Right lobe of liver (tissue), 6 donors: ENCODE measurements around the gene ANKRD27. TPM values are rescaled to one million over a fixed set of nuclear protein-coding genes. Genes with fewer than 3 reads are reported as not detected.
A peak's percentile ranks its signal among the peaks of the same experiment; 100 is the strongest.
"Not testable (repeated sequence)": the region's sequence is repeated elsewhere in the genome, so short reads cannot be mapped to it uniquely, and the experiment has no call there.

Experiments used
- ATAC-seq, 4 donors: fragments of 200-7000 bp; cut with Tn5 transposase; one replicate each; pipeline ENCODE4 v1.9.1; 2020; ENCODE audit warnings: mild to moderate bottlenecking in 4 of 4, moderate library complexity in 4 of 4
- DNase-seq, 3 donors: peaks; one replicate each; pipeline ENCODE4 v3.0.0-alpha.2; 2020
- H3K27ac ChIP-seq, 3 donors: fragments of 200-600 bp; one replicate each; pipeline ENCODE4 v1.8.0; 2022
- H3K27me3 ChIP-seq, 2 donors: fragments of 200-600 bp; one replicate each; pipeline ENCODE4 v1.8.0; 2022
- H3K36me3 ChIP-seq, 4 donors: fragments of 200-600 bp; sonication (generic) in 1 of 4; one replicate each; pipeline versions ENCODE4 v1.5.1 to v1.8.0; 2017 to 2022; ENCODE audit warnings: control low read depth in 1 of 4
- H3K4me1 ChIP-seq, 4 donors: fragments of 200-600 bp; sonication (generic) in 1 of 4; one replicate each; pipeline versions ENCODE4 v1.5.1 to v1.8.0; 2017 to 2022; ENCODE audit warnings: control low read depth in 1 of 4
- H3K4me3 ChIP-seq, 3 donors: fragments of 200-600 bp; one replicate each; pipeline ENCODE4 v1.8.0; 2022
- H3K9me3 ChIP-seq, 4 donors: fragments of 200-600 bp; sonication (generic) in 1 of 4; one replicate each; pipeline versions ENCODE4 v1.5.1 to v1.8.0; 2017 to 2022; ENCODE audit warnings: control low read depth in 1 of 4
- POLR2A ChIP-seq: fragments of 450-650 bp; IDR thresholded peaks from one replicate; pipeline ENCODE4 v1.6.1; 2017; ENCODE audit warnings: antibody characterized with exemption, mild to moderate bottlenecking
- WGBS: methylation state at CpG from one replicate; pipeline ENCODE4 v1.1.6; 2018; ENCODE audit warnings: low coverage, low lambda C conversion rate; ENCODE audit not compliant: insufficient coverage; ENCODE audit errors: missing lambda C conversion rate; 5-methylcytosine and 5-hydroxymethylcytosine counted together
- intact Hi-C, 2 donors: fragments of 100-400 bp; cut with DNase I; formaldehyde crosslinking; loops; one replicate each; pipeline versions ENCODE4 v1.11.2 to v1.14.1; 2022
- total RNA-seq, 6 experiments: library from RNA; depleted of rRNA in 2 of 6; stranded (reverse); fragments of >200 nt in 2 of 6; fragmentation: NEBNext Ultra II Directional in 3 of 6; extraction: Animal tissue kit (Norgen Biotek cat#: 25700) in 3 of 6; gene quantifications; one replicate each; pipeline versions ENCODE4 v1.1.0 to v1.2.4, GENCODE V29; 2016 to 2023
- TF ChIP-seq, protein P1 (sequence below), 4 donors: fragments of 200-600 bp in 3 of 4; fragments of 450-650 bp in 1 of 4; IDR thresholded peaks; one replicate each; pipeline versions ENCODE4 v1.5.1 to v1.8.0; 2016 to 2022; ENCODE audit warnings: antibody characterized with exemption in 4 of 4, mild to moderate bottlenecking in 2 of 4
- donor health status: DM: no; HTN: yes; CAD: no.
- donor health status: DM: no; HTN: no; CAD: no.
- donor health status: DM: no; HTN: no; CAD: no.
- donor health status: DM: no; HTN: yes; CAD: no.
- donor health status: DM: no; HTN: yes; CAD: no.

Gene ANKRD27
- total RNA-seq, 6 experiments from 2014 or later = 7.6 to 12.5 (median 9.0) TPM

DNA sequence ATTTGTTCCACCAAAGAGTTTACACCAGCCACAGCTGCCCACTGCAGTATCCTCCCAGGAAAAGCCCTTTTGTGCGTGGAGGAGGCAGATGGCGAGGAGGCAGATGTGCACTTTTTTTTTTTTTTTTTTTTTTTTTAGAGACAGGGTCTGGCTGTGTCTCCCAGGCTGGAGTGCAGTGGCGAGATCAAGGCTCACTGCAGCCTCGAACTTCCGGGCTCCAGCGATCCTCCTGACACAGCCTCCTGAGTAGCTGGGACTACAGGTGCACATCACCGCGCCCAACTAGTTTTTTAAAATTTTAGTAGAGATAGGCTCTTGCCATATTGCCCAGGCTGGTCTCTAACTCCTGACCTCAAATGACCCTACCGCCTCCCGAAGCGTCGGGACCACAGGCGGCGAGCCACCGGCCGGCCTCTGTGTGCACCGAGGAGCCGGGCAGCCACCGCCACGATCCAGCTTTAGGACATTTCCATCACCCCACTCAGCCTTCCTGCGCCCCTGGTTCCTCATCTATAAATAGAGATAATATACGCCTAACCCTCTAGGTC lies 94.6 kb downstream of the ANKRD27 start:
- WGBS = 20% methylated on average over 17 of the region's 22 CpGs
- DNase-seq (no peak), ATAC-seq (peak; percentile 20 to 49 (median 24))
- TF ChIP-seq POLR2A = no peak
- TF ChIP-seq, protein P1, sequence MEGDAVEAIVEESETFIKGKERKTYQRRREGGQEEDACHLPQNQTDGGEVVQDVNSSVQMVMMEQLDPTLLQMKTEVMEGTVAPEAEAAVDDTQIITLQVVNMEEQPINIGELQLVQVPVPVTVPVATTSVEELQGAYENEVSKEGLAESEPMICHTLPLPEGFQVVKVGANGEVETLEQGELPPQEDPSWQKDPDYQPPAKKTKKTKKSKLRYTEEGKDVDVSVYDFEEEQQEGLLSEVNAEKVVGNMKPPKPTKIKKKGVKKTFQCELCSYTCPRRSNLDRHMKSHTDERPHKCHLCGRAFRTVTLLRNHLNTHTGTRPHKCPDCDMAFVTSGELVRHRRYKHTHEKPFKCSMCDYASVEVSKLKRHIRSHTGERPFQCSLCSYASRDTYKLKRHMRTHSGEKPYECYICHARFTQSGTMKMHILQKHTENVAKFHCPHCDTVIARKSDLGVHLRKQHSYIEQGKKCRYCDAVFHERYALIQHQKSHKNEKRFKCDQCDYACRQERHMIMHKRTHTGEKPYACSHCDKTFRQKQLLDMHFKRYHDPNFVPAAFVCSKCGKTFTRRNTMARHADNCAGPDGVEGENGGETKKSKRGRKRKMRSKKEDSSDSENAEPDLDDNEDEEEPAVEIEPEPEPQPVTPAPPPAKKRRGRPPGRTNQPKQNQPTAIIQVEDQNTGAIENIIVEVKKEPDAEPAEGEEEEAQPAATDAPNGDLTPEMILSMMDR (IDR thresholded peaks at IDR 0.05) = no peak
- peaks cover 0 to 7% (median 0%) of the 10 kb centered on the region in 4 donors for H3K4me1 ChIP-seq
- peaks cover 0 to 11% (median 0%) of the 10 kb centered on the region in 4 donors for H3K36me3 ChIP-seq
- peak overlapping the region; percentile 86 to 93 (median 88) for H3K4me3 ChIP-seq
- H3K27me3 ChIP-seq = no peaks in the 10 kb centered on the region
- intact Hi-C loops = no loop called here
- no peak overlapping the region for H3K27ac ChIP-seq
- H3K9me3 ChIP-seq = no peaks in the 10 kb centered on the region

DNA sequence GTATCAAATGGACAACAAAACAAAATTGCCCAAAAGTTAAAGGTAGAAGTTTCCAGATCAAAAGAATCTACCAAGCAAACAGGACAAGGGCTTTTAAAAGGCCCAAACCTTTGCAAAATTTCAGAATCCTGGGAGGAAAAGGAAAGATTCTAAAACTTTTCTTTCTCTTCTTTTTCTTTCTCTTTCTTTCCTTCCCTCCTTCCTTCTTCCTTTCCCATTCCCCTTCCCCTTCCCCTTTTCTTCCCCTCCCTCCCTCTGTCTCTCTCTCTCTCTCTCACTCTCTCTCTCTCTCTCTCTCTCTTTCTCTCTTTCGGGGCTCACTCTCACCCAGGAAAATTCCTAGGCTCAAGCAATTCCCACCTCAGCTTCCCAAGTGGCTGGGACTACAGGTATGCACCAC lies 98.2 kb downstream of the ANKRD27 start:
- no peak overlapping the region for H3K4me3 ChIP-seq
- DNase-seq = no peak
- intact Hi-C loops = no loop called here

DNA sequence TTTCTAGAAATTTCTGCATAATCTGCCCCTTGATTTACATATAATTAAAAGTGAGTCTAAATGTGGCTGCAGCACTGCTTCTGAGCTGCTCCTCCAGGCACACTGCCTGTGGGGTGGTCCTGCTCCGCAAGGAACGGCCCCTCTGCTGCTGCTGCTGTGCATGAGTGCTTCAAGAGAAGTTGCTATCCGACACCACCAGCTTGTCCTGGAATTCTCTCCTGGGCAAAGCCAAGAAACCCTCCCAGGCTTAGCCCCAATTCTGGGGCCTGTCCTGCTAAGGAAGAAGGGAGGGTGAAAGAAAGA lies 101.5 kb downstream of the ANKRD27 start:
- H3K9me3 ChIP-seq = no peaks in the 10 kb centered on the region
- TF ChIP-seq, protein P1 (IDR thresholded peaks at IDR 0.05) = no peak
- no peak for TF ChIP-seq POLR2A
- no peaks in the 10 kb centered on the region for H3K36me3 ChIP-seq
- peak in 1 of 3 donors; percentile 16 for DNase-seq
- H3K4me1 ChIP-seq = no peaks in the 10 kb centered on the region
- no peaks in the 10 kb centered on the region for H3K27me3 ChIP-seq
- H3K4me3 ChIP-seq = no peak overlapping the region
- intact Hi-C loops = no loop called here
- no peak for ATAC-seq
- 76% methylated on average over 2 of the region's 3 CpGs for WGBS
- no peak overlapping the region for H3K27ac ChIP-seq

More for the DNA sequence above, 98.2 kb downstream of the ANKRD27 start:
- Histone ChIP-seq H3K9me3 (no peaks in the 10 kb centered on the region), H3K36me3 (no peaks in the 10 kb centered on the region), H3K27ac (no peak overlapping the region), H3K4me1 (peaks cover 0 to 1% (median 0%) of the 10 kb centered on the region in 4 donors), H3K27me3 (no peaks in the 10 kb centered on the region)
- WGBS = 89% methylated on average over 1 of the region's 1 CpG
- no peak for ATAC-seq
- TF ChIP-seq POLR2A = no peak
- TF ChIP-seq, protein P1 (IDR thresholded peaks at IDR 0.05) = no peak

DNA sequence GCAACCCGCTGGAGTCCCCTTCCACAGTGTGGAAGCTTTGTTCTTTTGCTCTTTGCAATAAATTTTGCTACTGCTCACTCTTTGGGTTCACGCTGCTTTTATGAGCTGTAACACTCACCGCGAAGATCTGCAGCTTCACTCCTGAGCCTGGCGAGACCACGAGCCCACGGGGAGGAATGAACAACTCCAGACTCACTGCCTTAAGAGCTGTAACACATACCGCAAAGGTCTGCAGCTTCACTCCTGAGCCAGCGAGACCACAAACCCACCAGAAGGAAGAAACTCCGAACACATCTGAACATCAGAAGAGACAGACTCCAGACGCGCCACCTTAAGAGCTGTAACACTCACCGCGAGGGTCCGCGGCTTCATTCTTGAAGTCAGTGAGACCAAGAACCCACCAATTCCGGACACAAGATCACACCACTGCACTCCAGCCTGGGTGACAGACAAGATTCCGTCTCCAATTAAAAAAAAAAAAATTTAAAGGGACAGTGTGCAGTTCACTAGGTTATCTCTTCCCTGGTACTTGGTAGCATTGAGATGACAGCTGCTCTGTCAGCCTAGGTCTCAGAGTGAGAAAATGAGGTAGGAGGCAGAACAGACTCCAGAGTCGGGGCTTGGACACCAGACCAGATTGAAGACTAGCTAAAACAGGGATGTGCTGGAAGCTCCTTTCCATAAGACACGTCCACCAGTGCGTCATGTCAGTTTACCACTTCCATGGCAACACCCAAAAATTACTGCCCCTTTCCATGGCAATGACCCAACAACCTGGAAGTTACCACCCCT lies 102.1 kb downstream of the ANKRD27 start:
- H3K36me3 ChIP-seq, H3K27ac ChIP-seq, H3K4me3 ChIP-seq, H3K4me1 ChIP-seq, ATAC-seq, DNase-seq, H3K27me3 ChIP-seq, intact Hi-C loops, H3K9me3 ChIP-seq: not testable (repeated sequence)
- WGBS = 61% methylated on average over 7 of the region's 21 CpGs

DNA sequence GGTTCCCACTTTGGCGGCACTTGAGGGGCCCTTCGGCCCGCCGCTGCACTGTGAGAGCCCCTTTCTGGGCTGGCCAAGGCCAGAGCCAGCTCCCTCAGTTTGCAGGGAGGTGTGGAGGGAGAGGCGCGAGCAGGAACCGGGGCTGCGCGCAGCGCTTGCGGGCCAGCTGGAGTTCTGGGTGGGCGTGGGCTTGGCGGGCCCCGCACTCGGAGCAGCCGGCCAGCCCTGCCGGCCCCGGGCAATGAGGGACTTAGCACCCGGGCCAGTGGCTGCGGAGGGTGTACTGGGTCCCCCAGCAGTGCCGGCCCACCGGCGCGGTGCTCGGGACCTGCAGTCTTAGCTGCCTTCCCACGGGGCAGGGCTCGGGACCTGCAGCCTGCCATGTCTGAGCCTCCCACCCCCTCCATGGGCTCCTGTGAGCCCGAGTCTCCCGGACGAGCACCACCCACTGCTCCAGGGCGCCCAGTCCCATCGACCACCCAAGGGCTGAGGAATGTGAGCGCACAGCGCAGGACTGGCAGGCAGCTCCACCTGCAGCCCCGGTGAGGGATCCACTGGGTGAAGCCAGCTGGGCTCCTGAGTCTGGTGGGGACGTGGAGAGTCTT lies 103.4 kb downstream of the ANKRD27 start:
- H3K9me3 ChIP-seq, ATAC-seq, H3K27ac ChIP-seq, H3K4me1 ChIP-seq, H3K36me3 ChIP-seq, intact Hi-C loops, H3K27me3 ChIP-seq, H3K4me3 ChIP-seq: not testable (repeated sequence)
- WGBS = no CpG with 5 or more reads among the region's 36 CpGs
- peak in 1 of 3 donors; percentile 31 for DNase-seq
